H1 (cell line): ENCODE measurements around the gene HOXB8. TPM values are rescaled to one million over a fixed set of nuclear protein-coding genes. Genes with fewer than 3 reads are reported as not detected.

Experiments used
- BRCA1 ChIP-seq: IDR thresholded peaks from 2 replicates; pipeline ENCODE4 v1.6.1; 2012; ENCODE audit warnings: low read depth, low read length, improper control_type of control experiment
- CTBP2 ChIP-seq: IDR thresholded peaks from 2 replicates; pipeline ENCODE4 v1.7.0; 2011; ENCODE audit warnings: borderline replicate concordance, mild to moderate bottlenecking, moderate library complexity, mixed read lengths, low read length; ENCODE audit not compliant: insufficient read depth, insufficient read length
- EZH2 ChIP-seq: fragments of 200-600 bp; sonication (generic); IDR thresholded peaks from 2 replicates; pipeline ENCODE4 v1.7.1; 2012; ENCODE audit warnings: low read depth, mild to moderate bottlenecking, moderate library complexity, low read length, inconsistent platforms; ENCODE audit not compliant: severe bottlenecking
- FOSL1 ChIP-seq: IDR thresholded peaks from 2 replicates; pipeline ENCODE4 v1.6.1; 2011; ENCODE audit warnings: mild to moderate bottlenecking, low read depth, low read length, moderate library complexity; ENCODE audit not compliant: insufficient read depth
- GTF2F1 ChIP-seq: IDR thresholded peaks from 2 replicates; pipeline ENCODE4 v1.6.1; 2012; ENCODE audit warnings: low read depth, low read length, improper control_type of control experiment, borderline replicate concordance
- HDAC6 ChIP-seq: IDR thresholded peaks from one replicate; pipeline ENCODE4 v1.7.1; 2012; ENCODE audit warnings: low read depth, mild to moderate bottlenecking, inconsistent platforms, low read length, moderate library complexity
- KDM1A ChIP-seq: fragments of 200-600, 300-600 bp; sonication (generic); IDR thresholded peaks from 2 replicates; pipeline ENCODE4 v1.7.1; 2016; ENCODE audit warnings: mild to moderate bottlenecking, low read length, borderline replicate concordance
- KDM4A ChIP-seq: IDR thresholded peaks from one replicate; pipeline ENCODE4 v1.7.1; 2012; ENCODE audit warnings: low read depth, mild to moderate bottlenecking, moderate library complexity, low read length, inconsistent platforms; ENCODE audit not compliant: severe bottlenecking
- KDM5A ChIP-seq: fragments of 200-600 bp; IDR thresholded peaks from 2 replicates; pipeline ENCODE4 v1.7.1; 2012; ENCODE audit warnings: mild to moderate bottlenecking, low read length, inconsistent platforms, mixed read lengths
- MAX ChIP-seq: IDR thresholded peaks from 2 replicates; pipeline ENCODE4 v1.6.1; 2012; ENCODE audit warnings: inconsistent platforms
- NANOG ChIP-seq: IDR thresholded peaks from 2 replicates; pipeline ENCODE4 v1.6.1; 2011; ENCODE audit warnings: low read length, low read depth, mild to moderate bottlenecking, inconsistent platforms; ENCODE audit not compliant: insufficient read depth, poor library complexity, severe bottlenecking
- NRF1 ChIP-seq: IDR thresholded peaks from 2 replicates; pipeline ENCODE4 v1.6.1; 2011; ENCODE audit warnings: mild to moderate bottlenecking, low read depth, low read length, improper control_type of control experiment
- POU5F1 ChIP-seq: IDR thresholded peaks from 2 replicates; pipeline ENCODE4 v1.6.1; 2011; ENCODE audit warnings: low read depth, mild to moderate bottlenecking, low read length, moderate library complexity
- RNF2 ChIP-seq: fragments of 200-900, 300-1000 bp; sonication (generic); IDR thresholded peaks from 2 replicates; pipeline ENCODE4 v1.7.1; 2016; ENCODE audit warnings: borderline replicate concordance, low read depth, mild to moderate bottlenecking, antibody characterized with exemption, low read length; ENCODE audit not compliant: poor library complexity, severe bottlenecking; ENCODE audit errors: missing control alignments
- SIX5 ChIP-seq: IDR thresholded peaks from 2 replicates; pipeline ENCODE4 v1.6.1; 2011; ENCODE audit warnings: mild to moderate bottlenecking, low read depth, low read length
- SP4 ChIP-seq: IDR thresholded peaks from 2 replicates; pipeline ENCODE4 v1.6.1; 2012; ENCODE audit warnings: low read length, inconsistent platforms
- TAF7 ChIP-seq: optimal IDR thresholded peaks from 2 replicates; pipeline ENCODE3; 2011; ENCODE audit warnings: low read depth, mild to moderate bottlenecking, inconsistent platforms, low read length, moderate library complexity, borderline replicate concordance
- TBP ChIP-seq: IDR thresholded peaks from 2 replicates; pipeline ENCODE4 v1.6.1; 2011; ENCODE audit warnings: low read depth, low read length, improper control_type of control experiment
- polyA plus RNA-seq, 7 experiments: library from polyadenylated mRNA; depleted of rRNA in 3 of 7; stranded (reverse) in 5 of 7; unstranded in 2 of 7; fragments of >200 nt in 5 of 7; fragments of 200-250 nt in 2 of 7; gene quantifications; 1 replicate in 5 of 7; 2 replicates in 1 of 7; 4 replicates in 1 of 7; pipeline versions ENCODE4 v1.2.1 to v1.2.3, GENCODE V29; 2011 to 2013; ENCODE audit warnings: missing spikeins in 2 of 7, mixed read lengths in 2 of 7
- total RNA-seq: library from RNA; stranded (reverse); fragmentation: NEBNext Ultra II Directional; extraction: Animal tissue kit (Norgen Biotek cat#: 25700); gene quantifications from 2 replicates; pipeline ENCODE4 v1.2.1, GENCODE V29; 2021

Gene HOXB8
- total and polyA plus RNA-seq, 2 of the 8 experiments (the other 6 are each of a cell fraction or from before 2014, with no cell fraction given), result not detected

GRCh38 chr17:48596000-48596734 lies 18.9 kb downstream of the HOXB8 start (continued):
- TF ChIP-seq KDM5A (no peak), SP4 (no peak), MAX (no peak), GTF2F1 (no peak), KDM1A (no peak), EZH2 (peak; percentile 75), BRCA1 (no peak), POU5F1 (no peak), NRF1 (no peak), RNF2 (peak; percentile 88), SIX5 (no peak), TAF7 (no peak), HDAC6 (no peak), NANOG (no peak), KDM4A (no peak), TBP (no peak), CTBP2 (no peak), FOSL1 (no peak)
